Measurements from ENCODE around the gene MPC1L. TPM values are rescaled to one million over a fixed set of nuclear protein-coding genes. Genes with fewer than 3 reads are reported as not detected.

Gene MPC1L
- total and polyA plus RNA-seq, 2 of the 8 experiments (the other 6 are each of a cell fraction or from before 2014, with no cell fraction given): not detected

DNA sequence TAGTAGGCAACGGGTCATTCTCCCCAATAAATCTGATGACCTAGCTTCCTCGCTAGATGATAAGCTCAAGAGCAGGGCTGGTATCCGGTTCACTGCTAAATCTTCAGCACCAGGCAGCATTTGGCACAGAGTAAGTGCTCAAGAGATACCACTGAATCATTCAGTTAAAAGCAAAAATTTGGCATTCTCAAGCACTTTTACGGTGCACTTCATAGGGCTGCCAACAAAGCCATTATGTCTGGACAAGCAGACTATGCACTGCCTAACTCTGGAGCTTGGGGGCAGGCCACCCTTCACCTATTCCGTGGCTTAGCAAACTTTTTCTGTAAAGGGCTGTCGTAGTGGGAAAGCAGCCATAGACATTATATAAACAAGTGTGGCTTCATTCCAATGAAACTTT is 47.9 kb downstream of the MPC1L start:
- 94% methylated on average over 6 of the region's 6 CpGs; no CpG with 5 or more reads in 1 of the 2 experiments for WGBS, 2 experiments (ENCODE audit: extremely low coverage in 1 of 2, insufficient coverage in 1 of 2, insufficient read length in 1 of 2, insufficient replicate concordance in 2 of 2, low coverage in 1 of 2, low lambda C conversion rate in 2 of 2, missing lambda C conversion rate in 1 of 2)
- TF ChIP-seq JUND (IDR thresholded peaks at IDR 0.05; ENCODE audit: low read length) (no peak), NRF1 (IDR thresholded peaks at IDR 0.05; ENCODE audit: low read depth, low read length) (no peak), CHD2 (IDR thresholded peaks at IDR 0.05; ENCODE audit: low read length) (no peak), CBX8 (IDR thresholded peaks at IDR 0.05; ENCODE audit: borderline replicate concordance, low read depth, low read length) (no peak), RFX5 (IDR thresholded peaks at IDR 0.05; ENCODE audit: borderline replicate concordance, low read depth, low read length) (no peak), EGR1 (IDR thresholded peaks at IDR 0.05; ENCODE audit: borderline replicate concordance, low read depth, low read length) (no peak), SAP30 (IDR thresholded peaks at IDR 0.05; ENCODE audit: insufficient read depth, insufficient replicate concordance, low read length) (no peak), CREB1 (IDR thresholded peaks at IDR 0.05) (no peak), SIRT6 (IDR thresholded peaks at IDR 0.05; ENCODE audit: low read length) (no peak), GABPA (IDR thresholded peaks at IDR 0.05; ENCODE audit: borderline replicate concordance, insufficient read depth, low read length) (no peak), RBBP5 (IDR thresholded peaks at IDR 0.05; ENCODE audit: borderline replicate concordance, low read depth, low read length) (no peak), EZH2 (IDR thresholded peaks at IDR 0.05; ENCODE audit: low read depth, low read length, severe bottlenecking) (no peak), TAF7 (optimal IDR thresholded peaks at IDR 0.05; ENCODE audit: borderline replicate concordance, low read depth, low read length) (no peak), EP300 (IDR thresholded peaks at IDR 0.05; ENCODE audit: borderline replicate concordance in 1 of 2, low read depth in 2 of 2, low read length in 2 of 2) (no peak)
- TF ChIP-seq, protein P1, sequence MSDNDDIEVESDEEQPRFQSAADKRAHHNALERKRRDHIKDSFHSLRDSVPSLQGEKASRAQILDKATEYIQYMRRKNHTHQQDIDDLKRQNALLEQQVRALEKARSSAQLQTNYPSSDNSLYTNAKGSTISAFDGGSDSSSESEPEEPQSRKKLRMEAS (IDR thresholded peaks at IDR 0.05): no peak

More for the DNA sequence above, 47.9 kb downstream of the MPC1L start:
- H3K4me3 ChIP-seq (ENCODE audit: extremely low read depth in 1 of 4, insufficient read depth in 2 of 4, low read depth in 3 of 4, low read length in 4 of 4): no peak overlapping the region
- H3K23me2 ChIP-seq (ENCODE audit: low read depth, low read length): no peaks in the 10 kb centered on the region
- ChIA-PET CTCF (ENCODE audit: partially characterized antibody) (no interaction called here), POLR2A (ENCODE audit: partially characterized antibody) (no interaction called here)
- no peak overlapping the region for H3K4me2 ChIP-seq (ENCODE audit: insufficient read depth in 1 of 2, low read depth in 2 of 2, low read length in 2 of 2)
- no peak overlapping the region for H2BK15ac ChIP-seq (ENCODE audit: low read length)
- H2BK120ac ChIP-seq (replicated peaks; ENCODE audit: low read depth, low read length): no peak overlapping the region
- no peak overlapping the region for H4K8ac ChIP-seq (ENCODE audit: extremely low read depth, insufficient read depth, low read length)
- H3K79me1 ChIP-seq (ENCODE audit: low read depth, low read length): no peaks in the 10 kb centered on the region
- no peaks in the 10 kb centered on the region for H3K9me3 ChIP-seq (ENCODE audit: insufficient read depth in 2 of 2, low read depth in 1 of 2, low read length in 1 of 2)
- H2BK12ac ChIP-seq (ENCODE audit: low read depth, low read length): no peak overlapping the region
- no peak overlapping the region for H4K5ac ChIP-seq (ENCODE audit: insufficient read length, low read depth, low read length)
- no peak overlapping the region for H3K4ac ChIP-seq (replicated peaks; ENCODE audit: insufficient read length, low read depth, low read length)
- no peaks in the 10 kb centered on the region for H3K27me3 ChIP-seq (replicated peaks in 1 of 4; ENCODE audit: control insufficient read depth in 3 of 4, extremely low read depth in 1 of 4, insufficient read depth in 3 of 4, low read length in 3 of 4)
- H2BK5ac ChIP-seq (ENCODE audit: low read depth, low read length): no peak overlapping the region
- no peaks in the 10 kb centered on the region for H3K79me2 ChIP-seq (ENCODE audit: control insufficient read depth in 1 of 2, insufficient read depth in 2 of 2, low read length in 2 of 2)
- no peaks in the 10 kb centered on the region for H4K20me1 ChIP-seq (replicated peaks in 1 of 2; ENCODE audit: control insufficient read depth in 1 of 2, insufficient read depth in 2 of 2, low read length in 2 of 2)
- no peak overlapping the region for H3K23ac ChIP-seq (ENCODE audit: insufficient read length)
- no peak overlapping the region for H2AFZ ChIP-seq (ENCODE audit: low read length)
- no peak overlapping the region for H3K56ac ChIP-seq (replicated peaks; ENCODE audit: insufficient read length, low read depth, low read length)
- H3K36me3 ChIP-seq (ENCODE audit: control insufficient read depth in 2 of 4, insufficient read depth in 4 of 4, low read length in 3 of 4): peaks cover 14 to 95% (median 52%) of the 10 kb centered on the region in 4 experiments; a peak in 7 of 8 replicates
- no peak overlapping the region for H4K91ac ChIP-seq (replicated peaks; ENCODE audit: insufficient read length, low read length)
- no peak overlapping the region for H3K9ac ChIP-seq (replicated peaks in 1 of 4; ENCODE audit: extremely low read depth in 1 of 4, low read depth in 3 of 4, low read length in 3 of 4)
- FAIRE-seq: no peak
- no peak overlapping the region for H3K18ac ChIP-seq (ENCODE audit: extremely low read depth, low read length)
- H3K14ac ChIP-seq (ENCODE audit: insufficient read length): no peak overlapping the region
- H2AK5ac ChIP-seq (ENCODE audit: low read depth, low read length): no peak overlapping the region
- no peak for DNase-seq (ENCODE audit: low read depth in 1 of 2, low spot score in 2 of 2)
- no peak overlapping the region for H3K27ac ChIP-seq (ENCODE audit: low read depth, low read length)
- no peak overlapping the region for H2BK20ac ChIP-seq (ENCODE audit: low read length)
- H3K4me1 ChIP-seq (replicated peaks in 1 of 4; ENCODE audit: control insufficient read depth in 3 of 4, insufficient read depth in 4 of 4, low read length in 3 of 4): no peaks in the 10 kb centered on the region
